T47D (cell line): ENCODE data around the gene QRFPR.
"Not testable (repeated sequence)": the region's sequence is repeated elsewhere in the genome, so short reads cannot be mapped to it uniquely, and the experiment has no call there.

Experiments used
- DNase-seq, 2 experiments: peaks; one replicate each; pipeline versions ENCODE4 v3.0.0 to v3.0.0-alpha.2; 2011 to 2012; ENCODE audit warnings: low read depth in 1 of 2, low spot score in 1 of 2
- JUND ChIP-seq: IDR thresholded peaks from 2 replicates; pipeline ENCODE4 v1.6.1; 2012; ENCODE audit warnings: low read depth
- in situ Hi-C: cut with HindIII; loops from 2 replicates; pipeline ENCODE4 v1.10.0; 2016; ENCODE audit warnings: low sequenced_read_pairs, low pct_unique_long_range_greater_than_20kb

Gene QRFPR

DNA sequence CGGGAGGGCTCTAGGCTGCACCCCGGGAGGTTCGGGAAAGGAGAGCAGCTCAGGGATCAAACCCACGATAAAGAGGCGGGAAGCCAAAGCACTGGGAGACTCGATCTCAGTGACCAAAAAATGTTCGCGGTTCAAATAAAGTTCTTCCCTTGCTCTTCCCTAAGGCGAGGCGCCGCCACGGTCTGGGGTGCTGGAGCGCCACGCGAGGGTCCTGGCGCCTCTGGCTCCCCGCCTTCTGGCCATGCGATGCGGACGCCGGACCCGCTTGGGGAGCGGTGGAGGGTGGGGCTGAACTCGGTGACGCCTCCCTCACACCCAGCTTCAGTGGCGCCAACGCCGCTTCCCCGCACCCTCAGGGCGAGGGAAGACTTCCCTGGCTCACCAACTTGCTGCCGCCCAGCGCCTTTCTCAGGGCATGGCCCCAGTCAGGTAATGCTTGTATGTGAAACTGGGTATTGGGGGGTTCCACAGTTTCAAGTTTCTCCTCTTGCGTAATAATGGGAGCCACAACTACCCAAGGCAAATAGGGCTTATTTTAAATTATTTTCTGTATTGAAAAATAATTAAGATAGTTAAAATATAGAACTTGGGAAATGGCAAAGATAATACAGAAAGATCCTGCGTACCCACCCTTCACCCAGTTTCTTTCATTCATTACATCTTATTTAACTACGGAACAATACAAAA lies at the start of gene QRFPR:
QRFPR (minus strand) TSS at position 243 of the 687 bp plus-strand sequence. CDS start 371 bp downstream, outside the sequence.
- DNase-seq = no peak
- in situ Hi-C loops = no loop called here
- no peak for TF ChIP-seq JUND

DNA sequence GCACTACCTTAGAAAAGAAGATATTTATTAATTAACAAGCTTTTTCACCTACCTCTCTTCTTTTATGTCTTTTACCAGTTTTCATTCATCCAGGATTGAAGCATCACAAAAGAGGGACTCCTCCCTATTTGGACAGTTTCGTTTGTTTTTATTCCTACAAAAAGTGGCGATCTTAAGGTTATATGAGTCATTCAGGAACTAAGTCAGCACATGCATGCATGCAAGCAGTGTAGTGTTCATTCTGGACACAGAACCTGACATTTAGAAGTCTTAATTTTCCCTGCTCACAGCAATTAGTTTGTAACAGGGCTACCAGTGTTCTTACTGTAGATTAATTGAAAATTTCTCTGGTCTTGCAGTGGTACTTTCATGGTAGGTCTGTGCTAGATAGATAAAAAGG lies 47.9 kb upstream of the QRFPR start:
- no peak for DNase-seq
- in situ Hi-C loops = no loop called here
- TF ChIP-seq JUND = no peak

DNA sequence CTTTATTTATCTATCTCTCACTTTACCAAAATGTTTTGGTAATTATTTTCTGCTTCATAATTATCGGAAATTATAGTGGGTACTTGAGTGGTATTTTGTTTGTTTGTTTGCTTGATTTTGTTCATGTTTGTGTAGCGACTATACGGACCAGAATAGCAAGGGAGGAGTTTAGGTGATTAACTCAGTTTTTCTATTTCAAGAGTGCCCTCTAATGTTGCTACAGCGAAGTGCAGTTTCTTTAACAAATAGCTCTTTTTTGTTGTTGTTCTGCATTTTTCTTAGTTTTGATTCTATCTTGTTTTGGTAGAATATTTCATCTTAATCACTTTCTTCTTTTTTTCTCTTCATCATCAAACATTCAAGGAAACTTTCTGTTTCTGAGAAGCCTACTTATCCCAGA lies 40.8 kb upstream of the QRFPR start:
- in situ Hi-C loops = no loop called here
- peak in 1 of 2 experiments; percentile 23 for DNase-seq
- TF ChIP-seq JUND = no peak

- no peak for TF ChIP-seq JUND
- DNase-seq = no peak
- in situ Hi-C loops = no loop called here
Measured at GRCh38 chr4:121411151-121411744, 30.4 kb upstream of the QRFPR start.

DNA sequence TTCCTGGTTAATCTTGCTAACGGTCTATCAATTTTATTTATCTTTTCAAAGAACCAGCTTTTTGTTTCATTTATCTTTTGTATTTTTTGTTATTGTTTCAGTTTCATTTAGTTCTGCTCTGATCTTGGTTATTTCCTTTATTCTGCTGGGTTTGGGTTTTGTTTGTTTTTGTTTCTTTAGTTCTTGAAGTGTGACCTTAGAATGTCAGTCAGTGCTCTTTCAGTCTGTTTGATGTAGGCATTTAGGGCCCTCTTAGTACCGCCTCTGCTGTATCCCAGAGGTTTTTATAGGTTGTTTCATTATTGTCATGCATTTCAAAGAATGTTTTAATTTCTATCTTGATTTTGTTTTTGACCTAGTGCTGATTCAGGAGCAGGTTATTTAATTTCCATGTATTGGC lies 27.7 kb upstream of the QRFPR start:
- in situ Hi-C loops = not testable (repeated sequence)

GRCh38 chr4:121400632-121401031 lies 19.8 kb upstream of the QRFPR start:
- no peak for DNase-seq
- TF ChIP-seq JUND = no peak
- in situ Hi-C loops = no loop called here

More for the DNA sequence above, 27.7 kb upstream of the QRFPR start:
- DNase-seq = not testable (repeated sequence)

DNA sequence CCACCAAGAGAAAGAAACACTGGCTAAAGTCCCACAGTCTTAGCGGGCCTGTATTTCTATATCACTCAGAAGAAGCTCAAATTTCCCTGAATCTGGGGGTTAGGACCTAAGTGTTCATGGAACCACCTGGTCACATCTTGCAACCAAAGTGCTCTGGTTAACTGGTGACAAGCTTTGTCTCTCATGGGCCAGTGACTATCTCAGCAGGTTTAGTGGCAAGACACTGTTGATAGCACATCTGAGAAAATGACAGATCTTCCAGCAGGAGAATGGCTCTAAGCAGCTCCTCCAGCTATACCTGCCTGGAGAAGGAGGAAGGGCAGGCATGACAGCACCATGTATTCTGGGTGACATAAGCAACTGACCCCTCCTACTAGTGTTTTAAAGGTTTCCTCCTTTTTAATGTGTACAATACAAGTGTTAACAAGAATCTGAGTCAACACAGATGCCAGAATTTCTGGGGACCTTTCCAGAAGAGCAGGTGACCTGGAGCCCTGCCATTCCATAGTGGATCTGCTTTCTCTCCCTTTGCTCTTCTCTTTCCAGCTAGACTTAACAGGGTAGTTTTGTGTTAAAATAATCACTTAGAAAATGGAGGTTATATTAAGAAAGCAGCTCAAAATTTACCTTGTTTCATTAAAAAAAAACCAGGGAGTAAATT lies 17.3 kb upstream of the QRFPR start:
- DNase-seq = no peak
- TF ChIP-seq JUND = no peak
- in situ Hi-C loops = no loop called here

- DNase-seq = no peak
- TF ChIP-seq JUND = no peak
- in situ Hi-C loops = no loop called here
Measured at GRCh38 chr4:121397434-121397833, 16.6 kb upstream of the QRFPR start.

DNA sequence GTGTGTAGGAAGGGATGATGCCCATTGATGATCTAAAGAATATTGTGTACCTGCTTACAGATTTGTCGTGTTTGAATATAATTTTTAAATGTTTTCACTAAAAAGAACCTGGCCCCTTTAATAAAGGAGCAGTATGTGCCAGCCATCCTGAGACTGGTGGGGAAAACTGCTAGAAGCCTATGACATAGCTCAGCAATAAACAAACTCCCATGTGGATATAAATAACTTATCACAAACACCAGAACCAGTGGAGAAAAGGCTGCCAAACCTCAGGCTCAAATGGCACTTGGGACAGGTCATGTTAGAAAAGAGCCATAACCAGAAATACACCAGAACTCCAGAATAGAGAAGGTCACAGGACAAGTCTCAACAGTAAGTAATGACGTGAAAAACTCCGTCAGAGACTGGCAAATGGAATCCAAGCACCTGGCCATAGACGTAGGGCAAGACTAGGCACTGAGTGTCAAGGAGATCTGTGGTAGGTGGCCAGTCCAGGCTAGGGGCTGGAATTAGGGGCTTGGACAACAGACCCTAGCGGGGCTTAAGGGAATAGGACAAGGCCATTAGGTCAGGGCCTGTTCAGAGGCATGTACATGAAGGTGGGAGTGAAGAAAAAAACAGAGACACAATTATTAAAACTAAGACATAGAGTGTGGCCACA lies 11.7 kb upstream of the QRFPR start:
- TF ChIP-seq JUND = no peak
- in situ Hi-C loops = no loop called here
- DNase-seq = no peak

- no peak for DNase-seq
- in situ Hi-C loops = no loop called here
- TF ChIP-seq JUND = no peak
Measured at GRCh38 chr4:121390335-121390734, 9.5 kb upstream of the QRFPR start.

- DNase-seq = no peak
- in situ Hi-C loops = no loop called here
- TF ChIP-seq JUND = no peak
Measured at GRCh38 chr4:121379276-121379675, 1.5 kb downstream of the QRFPR start.

DNA sequence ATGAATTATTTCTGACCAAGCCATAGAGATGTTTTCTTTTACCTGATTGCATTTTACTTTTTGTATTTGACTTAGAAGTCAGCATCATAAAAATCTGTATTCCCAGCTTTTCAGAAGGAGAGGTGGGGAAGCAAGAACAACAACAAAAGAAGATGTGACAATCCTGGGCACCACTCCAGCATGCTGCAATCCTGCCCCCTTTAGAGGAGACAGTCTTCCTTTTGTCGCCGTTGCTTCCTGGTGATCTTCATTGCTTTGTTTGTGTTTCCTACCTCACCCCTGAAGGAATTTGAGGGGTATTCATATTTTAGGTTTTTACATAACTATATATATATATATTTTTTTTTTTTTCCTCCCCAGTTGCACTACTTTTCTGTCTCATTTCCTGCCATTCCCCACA lies 3.7 kb downstream of the QRFPR start:
- no peak for TF ChIP-seq JUND
- in situ Hi-C loops = no loop called here
- DNase-seq = no peak

- no peak for TF ChIP-seq JUND
Measured at GRCh38 chr4:121376556-121376955, 4.3 kb downstream of the QRFPR start.

More at GRCh38 chr4:121376556-121376955, 4.3 kb downstream of the QRFPR start:
- DNase-seq = no peak
- in situ Hi-C loops = no loop called here
